DND-41 (cell line): Measurements from ENCODE around the gene DCDC1.

Source experiments
- ATAC-seq: fragments of 200-7000 bp; cut with Tn5 transposase; 3 replicates; pipeline ENCODE4 v1.9.1; 2021; ENCODE audit warnings: low read depth; ENCODE audit not compliant: insufficient read depth
- DNase-seq: peaks from one replicate; pipeline ENCODE4 v3.0.0-alpha.2; 2020
- H2AFZ ChIP-seq: 2 replicates; pipeline ENCODE4 v1.6.0; 2012; ENCODE audit warnings: low read depth, low read length
- H3K27ac ChIP-seq: 2 replicates; pipeline ENCODE4 v1.5.1; 2012; ENCODE audit warnings: low read length, inconsistent platforms
- H3K27me3 ChIP-seq: fragments of 200-600 bp; sonication (generic); 2 replicates; pipeline ENCODE4 v1.6.0; 2012; ENCODE audit warnings: low read length, mild to moderate bottlenecking, inconsistent platforms; ENCODE audit not compliant: insufficient read depth, poor library complexity
- H3K36me3 ChIP-seq: 2 replicates; pipeline ENCODE4 v1.5.1; 2012; ENCODE audit warnings: low read length, inconsistent platforms; ENCODE audit not compliant: insufficient read depth
- H3K4me1 ChIP-seq: 2 replicates; pipeline ENCODE4 v1.5.1; 2012; ENCODE audit warnings: mild to moderate bottlenecking, low read length; ENCODE audit not compliant: insufficient read depth
- H3K4me2 ChIP-seq: 2 replicates; pipeline ENCODE4 v1.6.0; 2012; ENCODE audit warnings: mild to moderate bottlenecking, moderate library complexity, low read length, inconsistent platforms; ENCODE audit not compliant: insufficient read depth
- H3K4me3 ChIP-seq, 2 experiments: fragments of 200-600 bp in 1 of 2; shearing (Covaris generic) in 1 of 2; 2 replicates each; pipeline ENCODE4 v1.5.1; 2012 to 2016; ENCODE audit warnings: inconsistent platforms in 2 of 2, low read length in 2 of 2, mild to moderate bottlenecking in 2 of 2, low read depth in 1 of 2, moderate library complexity in 1 of 2
- H3K79me2 ChIP-seq: 2 replicates; pipeline ENCODE4 v1.6.0; 2012; ENCODE audit warnings: low read length, inconsistent platforms; ENCODE audit not compliant: insufficient read depth
- H3K9ac ChIP-seq: 2 replicates; pipeline ENCODE4 v1.6.0; 2012; ENCODE audit warnings: low read depth, mild to moderate bottlenecking, inconsistent platforms, low read length, moderate library complexity
- H3K9me3 ChIP-seq: 2 replicates; pipeline ENCODE4 v1.5.1; 2012; ENCODE audit warnings: low read length, moderate library complexity, mild to moderate bottlenecking, inconsistent platforms; ENCODE audit not compliant: insufficient read depth, severe bottlenecking
- H4K20me1 ChIP-seq: 2 replicates; pipeline ENCODE4 v1.6.0; 2012; ENCODE audit warnings: low read length; ENCODE audit not compliant: insufficient read depth
- CTCF ChIP-seq: IDR thresholded peaks from 2 replicates; pipeline ENCODE4 v1.5.1; 2012; ENCODE audit warnings: borderline replicate concordance, low read length, moderate library complexity, mild to moderate bottlenecking; ENCODE audit not compliant: poor library complexity, severe bottlenecking; ENCODE audit errors: extremely low read depth
- EZH2 ChIP-seq: IDR thresholded peaks from 3 replicates; pipeline ENCODE4 v1.6.1; 2012; ENCODE audit warnings: borderline replicate concordance, low read depth, mild to moderate bottlenecking, moderate library complexity, low read length, inconsistent platforms; ENCODE audit not compliant: severe bottlenecking

Gene DCDC1

DNA sequence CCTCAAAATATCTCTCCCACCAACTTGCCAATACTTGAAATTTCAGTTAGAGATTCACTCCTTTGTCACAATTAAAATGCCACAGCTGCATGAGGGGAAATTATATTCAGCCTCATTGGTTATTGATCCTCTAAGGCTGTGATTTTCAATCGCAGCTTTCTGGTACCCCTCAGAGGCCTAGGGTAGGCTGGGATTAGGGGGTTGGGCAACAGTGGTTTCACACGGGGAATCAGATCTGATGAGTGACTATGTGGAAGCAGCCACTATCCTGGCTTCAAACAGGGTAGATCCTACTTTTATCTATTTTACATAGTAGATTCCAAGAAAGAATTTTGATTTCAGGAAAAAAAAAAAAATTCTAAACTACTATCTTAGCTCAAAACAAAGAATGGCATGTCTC lies 252.5 kb downstream of the DCDC1 start:
- H3K4me3 ChIP-seq = no peak overlapping the region
- H3K4me2 ChIP-seq = no peak overlapping the region
- DNase-seq (no peak), ATAC-seq (no peak)
- H4K20me1 ChIP-seq = no peaks in the 10 kb centered on the region
- no peaks in the 10 kb centered on the region for H3K36me3 ChIP-seq
- no peaks in the 10 kb centered on the region for H3K27me3 ChIP-seq
- no peak overlapping the region for H3K9ac ChIP-seq
- H2AFZ ChIP-seq = no peak overlapping the region
- TF ChIP-seq EZH2 = no peak
- no peak for TF ChIP-seq CTCF
- H3K27ac ChIP-seq = no peak overlapping the region
- H3K79me2 ChIP-seq = no peaks in the 10 kb centered on the region
- no peaks in the 10 kb centered on the region for H3K9me3 ChIP-seq
- no peaks in the 10 kb centered on the region for H3K4me1 ChIP-seq

DNA sequence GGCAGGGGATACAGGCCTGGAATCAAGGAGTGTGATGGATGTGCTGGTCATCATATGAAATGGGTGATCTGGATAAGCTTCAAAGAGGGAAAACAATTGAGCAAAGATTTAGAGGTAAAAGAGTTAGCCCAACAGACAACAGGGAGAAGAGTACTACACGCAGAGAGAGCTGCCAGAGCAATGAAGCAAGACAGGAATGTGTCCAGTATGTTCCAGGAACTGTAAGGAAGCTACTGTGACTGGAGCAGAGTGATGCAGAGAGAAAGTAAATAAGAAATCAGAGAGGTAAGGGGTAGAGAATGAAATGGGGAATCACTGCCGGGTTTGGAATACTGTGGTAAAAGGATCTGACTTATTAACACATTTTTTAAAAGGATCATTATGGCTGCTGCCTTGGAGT lies 255.1 kb downstream of the DCDC1 start:
- H3K27me3 ChIP-seq = peaks cover 3% of the 10 kb centered on the region
- H3K9ac ChIP-seq = no peak overlapping the region
- no peaks in the 10 kb centered on the region for H3K9me3 ChIP-seq
- H3K79me2 ChIP-seq = no peaks in the 10 kb centered on the region
- no peak overlapping the region for H2AFZ ChIP-seq
- no peaks in the 10 kb centered on the region for H4K20me1 ChIP-seq
- ATAC-seq = no peak
- no peak overlapping the region for H3K4me3 ChIP-seq
- no peak overlapping the region for H3K27ac ChIP-seq
- no peak for TF ChIP-seq EZH2
- H3K4me2 ChIP-seq = no peak overlapping the region
- no peaks in the 10 kb centered on the region for H3K4me1 ChIP-seq
- H3K36me3 ChIP-seq = no peaks in the 10 kb centered on the region
- DNase-seq = no peak

- Histone ChIP-seq H3K9me3 (no peaks in the 10 kb centered on the region), H3K4me2 (no peak overlapping the region), H3K4me3 (no peak overlapping the region), H3K36me3 (no peaks in the 10 kb centered on the region), H3K27me3 (peaks cover 4% of the 10 kb centered on the region), H3K9ac (no peak overlapping the region), H3K79me2 (no peaks in the 10 kb centered on the region), H3K4me1 (no peaks in the 10 kb centered on the region), H3K27ac (no peak overlapping the region), H2AFZ (no peak overlapping the region), H4K20me1 (no peaks in the 10 kb centered on the region)
- ATAC-seq (no peak), DNase-seq (no peak)
- TF ChIP-seq EZH2 = no peak
- TF ChIP-seq CTCF = no peak
Measured at GRCh38 chr11:31110830-31111229, 258.7 kb downstream of the DCDC1 start.

DNA sequence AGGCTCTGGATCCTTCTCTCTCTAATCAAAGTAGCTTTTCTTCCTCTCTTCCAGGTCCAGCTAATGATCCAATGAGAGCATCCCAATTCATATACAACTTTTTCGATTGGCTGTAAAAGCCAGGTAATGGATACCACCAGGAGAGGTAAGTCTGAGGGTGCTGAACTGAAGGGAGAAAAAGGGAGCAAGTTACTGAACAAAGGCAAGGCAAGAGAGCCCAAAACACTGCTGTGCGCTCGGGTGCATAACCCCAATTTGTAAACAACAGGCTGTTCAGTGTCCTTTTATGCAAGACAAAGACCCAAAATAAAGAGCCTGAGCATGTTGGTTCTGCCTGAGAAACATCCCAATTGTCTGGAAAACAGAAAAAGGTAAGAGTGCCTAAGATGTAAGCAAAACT lies 260.1 kb downstream of the DCDC1 start:
- H3K36me3 ChIP-seq = no peaks in the 10 kb centered on the region
- H3K27ac ChIP-seq = no peak overlapping the region
- H3K27me3 ChIP-seq = peaks cover 4% of the 10 kb centered on the region
- ATAC-seq (no peak), DNase-seq (no peak)
- no peaks in the 10 kb centered on the region for H3K79me2 ChIP-seq
- no peaks in the 10 kb centered on the region for H3K9me3 ChIP-seq
- no peak overlapping the region for H3K4me3 ChIP-seq
- TF ChIP-seq EZH2 (no peak), CTCF (no peak)
- no peak overlapping the region for H3K9ac ChIP-seq
- no peaks in the 10 kb centered on the region for H4K20me1 ChIP-seq
- no peak overlapping the region for H2AFZ ChIP-seq
- no peaks in the 10 kb centered on the region for H3K4me1 ChIP-seq
- no peak overlapping the region for H3K4me2 ChIP-seq
